ENCODE measurements around the gene ADIPOR2. TPM values are rescaled to one million over a fixed set of nuclear protein-coding genes. Genes with fewer than 3 reads are reported as not detected.

The ADIPOR2 gene
- total and polyA plus RNA-seq, 2 donors (not counting 1 experiment from before 2014, with no cell fraction given), result 9.2 to 35.9 TPM

DNA sequence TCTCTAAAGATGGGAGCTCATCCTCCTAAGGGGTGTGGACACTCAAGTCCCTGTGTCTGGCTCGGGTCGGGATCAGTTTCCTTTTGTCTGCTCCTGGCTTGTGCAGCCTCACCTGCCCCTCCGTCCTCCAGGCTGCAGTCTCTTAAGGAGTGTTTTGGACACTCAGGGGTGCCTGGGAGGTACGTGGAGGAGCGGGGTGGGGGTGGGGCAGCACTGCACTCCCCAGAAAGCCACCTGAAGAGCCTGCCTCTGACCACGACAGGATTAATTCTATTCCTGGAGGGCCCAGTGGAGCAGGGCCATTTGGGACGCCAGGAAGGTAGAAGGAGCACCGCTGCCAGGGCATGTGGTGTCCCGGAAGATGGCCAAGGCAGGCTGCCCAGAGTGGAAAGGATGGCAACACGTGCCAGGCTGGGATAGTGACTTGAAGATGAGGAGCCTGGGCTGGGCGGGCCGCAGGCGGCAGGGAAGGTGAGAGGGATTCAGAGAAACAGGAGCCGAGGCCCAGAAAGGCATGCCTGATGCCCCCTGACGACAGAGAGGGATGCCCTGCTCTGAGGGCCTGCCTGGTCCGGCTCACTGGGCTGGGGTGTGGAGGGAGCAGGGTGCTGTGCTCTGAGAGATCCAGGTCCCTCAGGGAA lies 114.7 kb downstream of the ADIPOR2 start:
- no peak overlapping the region for H3K27ac Mint-ChIP-seq
- DNase-seq (no peak), ATAC-seq (ENCODE audit: low read depth) (no peak)
- H3K4me1 Mint-ChIP-seq, result peaks cover 19% of the 10 kb centered on the region
- Histone ChIP-seq H3K4me3 (ENCODE audit: control extremely low read depth in 1 of 5, extremely low read depth in 1 of 5, insufficient read depth in 1 of 5, low read depth in 2 of 5, low read length in 4 of 5) (no peak overlapping the region), H3K4me2 (replicated peaks; ENCODE audit: low read depth, low read length, poor library complexity, severe bottlenecking) (no peak overlapping the region), H3K79me2 (ENCODE audit: control insufficient read depth, insufficient read depth, low read length) (no peaks in the 10 kb centered on the region), H3K36me3 (replicated peaks in 1 of 2; ENCODE audit: control extremely low read depth in 1 of 2, control insufficient read depth in 1 of 2, extremely low read depth in 1 of 2, insufficient read depth in 2 of 2, low read length in 1 of 2) (no peaks in the 10 kb centered on the region), H3K9me3 (ENCODE audit: control extremely low read depth in 1 of 3, control insufficient read depth in 2 of 3, insufficient read depth in 1 of 3, low read length in 2 of 3) (peaks cover 0 to 11% (median 0%) of the 10 kb centered on the region in 3 donors), H3K4me1 (ENCODE audit: control insufficient read depth in 2 of 2, insufficient read depth in 2 of 2, low read length in 2 of 2) (peaks cover 5 to 17% of the 10 kb centered on the region in 2 donors), H3K27ac (ENCODE audit: low read length in 2 of 2) (no peak overlapping the region), H3K27me3 (replicated peaks in 1 of 4; ENCODE audit: control extremely low read depth in 1 of 4, control insufficient read depth in 3 of 4, insufficient read depth in 4 of 4, low read length in 3 of 4) (no peaks in the 10 kb centered on the region), H2AFZ (ENCODE audit: insufficient read depth, low read depth, low read length, poor library complexity, severe bottlenecking) (peak overlapping the region; percentile 91), H4K20me1 (ENCODE audit: control insufficient read depth, insufficient read depth, low read length, poor library complexity, severe bottlenecking) (no peaks in the 10 kb centered on the region), H3K9ac (ENCODE audit: low read length) (no peak overlapping the region)
- no peak overlapping the region for H3K4me3 Mint-ChIP-seq
- H3K27me3 Mint-ChIP-seq, result no peaks in the 10 kb centered on the region
- H3K9me3 Mint-ChIP-seq (ENCODE audit: insufficient read depth), result peaks cover 2% of the 10 kb centered on the region
- TF ChIP-seq, protein P1, sequence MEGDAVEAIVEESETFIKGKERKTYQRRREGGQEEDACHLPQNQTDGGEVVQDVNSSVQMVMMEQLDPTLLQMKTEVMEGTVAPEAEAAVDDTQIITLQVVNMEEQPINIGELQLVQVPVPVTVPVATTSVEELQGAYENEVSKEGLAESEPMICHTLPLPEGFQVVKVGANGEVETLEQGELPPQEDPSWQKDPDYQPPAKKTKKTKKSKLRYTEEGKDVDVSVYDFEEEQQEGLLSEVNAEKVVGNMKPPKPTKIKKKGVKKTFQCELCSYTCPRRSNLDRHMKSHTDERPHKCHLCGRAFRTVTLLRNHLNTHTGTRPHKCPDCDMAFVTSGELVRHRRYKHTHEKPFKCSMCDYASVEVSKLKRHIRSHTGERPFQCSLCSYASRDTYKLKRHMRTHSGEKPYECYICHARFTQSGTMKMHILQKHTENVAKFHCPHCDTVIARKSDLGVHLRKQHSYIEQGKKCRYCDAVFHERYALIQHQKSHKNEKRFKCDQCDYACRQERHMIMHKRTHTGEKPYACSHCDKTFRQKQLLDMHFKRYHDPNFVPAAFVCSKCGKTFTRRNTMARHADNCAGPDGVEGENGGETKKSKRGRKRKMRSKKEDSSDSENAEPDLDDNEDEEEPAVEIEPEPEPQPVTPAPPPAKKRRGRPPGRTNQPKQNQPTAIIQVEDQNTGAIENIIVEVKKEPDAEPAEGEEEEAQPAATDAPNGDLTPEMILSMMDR (IDR thresholded peaks at IDR 0.05), result no peak
- TF ChIP-seq EZH2 (IDR thresholded peaks at IDR 0.05; ENCODE audit: borderline replicate concordance, insufficient read depth, low read depth, low read length, poor library complexity, severe bottlenecking), result no peak
- 94% methylated on average over 14 of the region's 16 CpGs for WGBS (ENCODE audit: insufficient coverage)
- ChIA-PET CTCF (interaction anchor here (0.6 to 2.0 kb wide), 2 partner anchors 135 to 730 kb away, joined by 4 to 6 read pairs; no protein-coding TSS in a partner anchor), POLR2A (no interaction called here)
- intact Hi-C loops (cut with micrococcal nuclease), result loop anchor here (10.0 kb wide), 1 partner anchor 1421 kb away; the partner anchor contains the start of gene KDM5A

Data from B cell (primary cell).